Activated T-cell treated with anti-CD3 and anti-CD28 coated beads, Interleukin-2, amount 50 U/mL, for 48 hours (primary cell): ENCODE data around the gene TM4SF4.

Source experiments
- DNase-seq, 2 experiments: peaks; one replicate each; pipeline ENCODE4 v3.0.0-alpha.2; 2020

Gene TM4SF4

GRCh38 chr3:149487598-149488197 lies 13.2 kb downstream of the TM4SF4 start:
- DNase-seq, result peak; percentile 62 to 66

- no peak for DNase-seq
Observed at GRCh38 chr3:149489060-149489690, 14.7 kb downstream of the TM4SF4 start.

DNA sequence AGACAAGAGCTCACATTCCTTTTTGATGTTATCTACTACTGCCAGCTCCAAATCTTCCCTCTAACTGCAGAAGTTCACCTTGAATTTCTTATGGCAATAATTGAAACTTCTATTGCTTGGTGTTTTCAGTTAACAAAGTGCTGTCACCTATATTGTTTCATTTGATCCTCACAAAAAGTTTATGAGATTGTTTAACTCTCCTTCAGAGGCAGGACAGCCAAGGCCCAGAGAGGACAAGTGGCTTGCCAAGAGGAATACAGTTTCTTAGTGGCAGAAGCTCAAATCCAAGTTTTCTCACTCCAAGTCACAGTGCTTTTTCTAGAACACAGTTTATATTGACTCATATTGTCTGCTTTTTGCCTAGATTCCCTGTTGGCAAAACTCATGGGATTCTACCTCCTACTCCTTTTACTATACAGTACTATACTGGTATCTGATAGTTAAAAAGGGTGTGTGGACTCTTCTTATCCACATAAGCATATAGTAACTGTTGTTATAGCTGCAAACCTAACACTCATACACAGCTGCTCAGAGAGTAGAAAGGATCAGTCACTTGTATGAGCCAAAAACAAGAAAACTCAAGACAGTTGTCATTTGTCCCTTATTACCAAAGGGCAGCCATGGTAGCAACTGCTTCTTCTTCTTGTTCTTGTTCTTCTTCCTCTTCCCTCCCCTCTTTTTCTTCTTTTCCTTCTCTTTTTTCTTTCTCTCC lies 15.9 kb downstream of the TM4SF4 start:
- DNase-seq, result no peak

DNA sequence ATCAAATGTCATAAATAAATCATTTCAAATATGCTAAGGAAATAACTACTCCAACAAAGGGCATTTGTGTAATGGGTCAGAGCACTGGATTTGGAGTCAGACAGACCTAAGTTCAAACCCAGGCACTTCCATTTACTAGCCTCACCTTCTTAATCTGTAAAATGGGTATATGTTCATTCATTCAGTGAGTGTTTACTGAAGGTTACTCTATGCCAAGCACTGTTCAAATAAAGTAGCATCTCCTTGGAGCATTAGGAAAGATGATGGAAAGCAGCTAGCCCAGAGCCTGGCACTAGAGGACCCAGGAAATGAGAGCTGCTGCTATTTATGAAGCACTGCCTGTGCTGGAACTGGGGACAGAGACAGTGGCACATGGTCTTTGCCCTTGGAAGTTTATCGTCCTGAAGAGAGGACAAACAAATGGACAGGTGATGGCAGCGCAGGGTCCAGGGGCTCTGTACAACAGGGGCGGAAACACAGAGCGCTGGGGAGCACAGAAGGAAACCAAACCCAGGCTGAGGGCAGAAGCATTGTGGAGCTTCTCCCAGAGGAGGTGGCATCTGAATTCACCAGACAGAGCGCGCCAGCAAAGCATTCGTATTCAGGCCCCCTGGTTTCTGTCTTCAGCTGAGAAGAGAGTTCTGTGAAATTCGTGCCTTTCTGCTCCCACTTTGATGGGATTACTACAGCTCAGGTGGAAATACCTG lies 19.0 kb downstream of the TM4SF4 start:
- DNase-seq, result no peak

DNA sequence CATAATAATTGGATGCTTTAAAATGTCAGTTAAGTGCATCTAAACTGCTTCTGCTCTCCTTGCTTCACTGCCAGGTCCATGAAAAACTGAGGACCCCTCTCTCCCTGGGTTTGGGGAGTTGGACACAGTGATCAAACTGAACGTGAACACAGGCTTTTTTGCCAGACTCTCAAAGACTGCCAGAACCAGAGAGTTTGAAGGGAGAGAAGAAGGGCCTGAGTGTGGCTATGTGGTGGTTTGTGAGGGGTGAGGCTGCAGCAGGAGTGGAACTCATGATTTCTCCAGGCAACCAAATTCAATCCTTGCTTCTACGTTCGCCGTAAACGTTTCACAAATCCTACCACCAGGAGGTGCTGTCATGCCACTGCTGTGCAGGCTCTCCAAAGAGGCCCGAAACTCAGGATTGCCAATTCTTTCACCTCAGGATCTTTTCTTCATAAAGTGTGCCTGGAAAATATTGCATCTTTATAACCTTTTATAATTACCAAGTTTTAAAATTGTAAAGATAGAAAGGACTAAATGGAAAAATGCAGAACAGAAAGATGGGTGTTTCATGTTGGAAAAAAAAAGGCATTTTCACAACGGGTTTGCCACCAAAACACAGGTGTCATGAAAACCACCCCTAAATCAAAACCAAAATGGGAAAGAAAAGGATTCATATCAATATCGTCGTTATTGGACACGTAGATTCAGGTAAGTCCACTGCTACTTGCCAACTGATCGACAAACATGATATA lies 19.7 kb downstream of the TM4SF4 start:
- peak; percentile 61 to 63 for DNase-seq

- no peak for DNase-seq
Observed at GRCh38 chr3:149494759-149495580, 20.5 kb downstream of the TM4SF4 start.

DNA sequence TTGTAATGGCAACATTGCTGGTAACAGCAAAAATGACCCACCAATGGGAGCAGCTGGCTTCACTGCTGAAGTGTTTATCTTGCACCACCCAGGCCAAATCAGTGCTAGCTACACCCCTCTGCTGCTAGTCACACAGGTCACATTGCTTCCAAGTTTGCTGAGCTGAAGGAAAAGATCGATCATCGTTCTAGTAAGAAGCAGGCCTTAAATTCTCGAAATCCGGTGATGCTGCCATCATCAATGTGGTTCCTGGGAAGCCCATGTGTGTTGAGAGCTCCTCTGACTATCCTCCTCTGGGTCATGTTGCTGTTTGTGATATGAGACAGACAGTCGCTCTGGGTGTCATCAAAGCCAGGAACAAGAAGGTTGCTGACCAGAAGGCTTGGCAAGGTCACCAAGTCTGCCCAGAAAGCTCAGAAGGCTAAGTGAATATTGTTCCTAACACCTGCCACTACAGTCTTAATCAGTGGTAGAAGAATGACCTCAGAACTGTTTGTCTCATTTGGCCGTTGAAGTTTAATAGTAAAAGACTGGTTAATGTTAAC lies 21.2 kb downstream of the TM4SF4 start:
- DNase-seq, result no peak

DNA sequence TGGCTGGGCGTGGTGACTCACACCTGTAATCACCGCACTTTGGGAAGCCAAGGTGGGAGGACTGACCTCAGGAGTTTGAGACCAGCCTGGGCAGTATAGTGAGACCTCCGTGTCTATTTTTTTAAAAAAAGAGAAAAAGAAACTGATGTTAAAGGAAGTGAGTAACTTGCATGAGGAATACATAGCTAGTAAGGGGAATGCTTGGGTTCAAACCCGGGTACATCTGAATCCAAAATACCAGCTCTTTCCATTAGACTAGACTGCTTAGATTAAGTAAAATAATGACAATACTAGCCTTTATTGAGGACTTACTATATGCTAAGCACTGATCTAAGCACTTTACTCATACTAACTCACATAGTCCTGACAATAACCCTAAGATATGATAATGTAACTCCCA lies 22.4 kb downstream of the TM4SF4 start:
- DNase-seq, result no peak

DNA sequence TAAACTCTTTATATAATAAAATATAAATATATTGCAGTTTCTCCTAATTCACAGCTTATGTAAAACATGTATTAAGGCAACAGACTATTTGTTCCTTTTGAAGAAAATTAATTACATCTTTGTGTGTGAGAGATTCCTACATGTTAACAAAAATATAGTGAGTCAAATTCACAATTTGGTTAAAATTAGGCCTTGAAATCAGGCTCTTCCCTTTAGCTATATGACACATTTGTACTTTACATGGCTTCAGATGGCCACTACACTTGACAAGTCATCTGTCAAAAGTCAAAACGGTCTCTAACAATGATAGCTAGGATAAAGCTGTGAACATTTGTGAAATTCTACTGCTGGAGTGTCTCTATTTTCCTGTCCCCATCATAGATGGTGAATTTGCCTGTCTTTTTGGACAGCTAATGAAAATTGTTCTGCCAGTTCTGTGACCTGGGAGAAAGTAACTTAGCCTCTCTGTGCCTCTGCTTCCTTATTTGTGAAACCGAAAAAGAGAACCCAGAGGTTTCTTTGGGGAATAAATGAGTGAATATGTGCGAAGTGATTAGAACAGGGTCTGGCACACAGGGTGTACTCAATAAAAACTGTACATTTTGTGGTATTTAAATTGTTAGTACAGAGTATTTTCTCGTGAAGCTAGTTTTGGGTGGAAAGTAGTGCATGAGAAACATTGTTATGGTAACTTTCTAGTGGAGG lies 23.6 kb downstream of the TM4SF4 start:
- no peak for DNase-seq

GRCh38 chr3:149501524-149501923 lies 27.0 kb downstream of the TM4SF4 start:
- DNase-seq, result no peak

DNA sequence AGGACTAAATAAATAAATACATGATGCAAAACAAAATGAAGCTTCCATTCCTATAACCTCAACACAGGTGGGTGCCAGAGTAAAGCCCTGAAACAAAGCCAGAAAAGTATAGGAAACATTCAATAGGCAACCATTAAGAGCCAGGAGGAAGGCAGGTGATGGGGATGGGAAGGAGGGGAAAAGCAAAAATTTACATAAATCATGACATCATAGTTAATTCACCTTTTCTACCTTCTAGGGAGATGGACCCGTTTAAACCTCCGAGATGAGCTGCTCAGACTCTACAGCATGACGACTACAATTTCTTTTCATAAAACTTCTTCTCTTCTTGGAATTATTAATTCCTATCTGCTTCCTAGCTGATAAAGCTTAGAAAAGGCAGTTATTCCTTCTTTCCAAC lies 27.9 kb downstream of the TM4SF4 start:
- DNase-seq, result no peak

DNA sequence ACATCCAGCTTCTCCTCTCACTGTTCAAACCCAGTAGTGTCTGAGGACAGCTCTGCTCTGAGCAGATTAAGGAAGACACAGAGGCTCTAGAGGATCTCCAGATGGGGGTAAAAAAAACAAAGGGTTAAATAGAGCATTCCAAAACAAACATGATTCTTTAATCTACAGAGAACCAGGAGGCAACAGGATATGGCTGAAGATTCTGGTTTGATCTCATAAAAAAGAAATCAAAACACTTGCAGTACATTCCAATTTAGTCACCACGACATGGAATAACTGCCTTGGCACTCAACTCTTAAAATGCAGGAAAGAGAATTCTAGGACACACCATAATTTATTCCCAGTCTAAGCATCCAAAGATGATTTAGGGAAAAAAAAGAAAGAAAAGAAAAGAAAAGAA lies 32.0 kb downstream of the TM4SF4 start:
- no peak for DNase-seq

DNA sequence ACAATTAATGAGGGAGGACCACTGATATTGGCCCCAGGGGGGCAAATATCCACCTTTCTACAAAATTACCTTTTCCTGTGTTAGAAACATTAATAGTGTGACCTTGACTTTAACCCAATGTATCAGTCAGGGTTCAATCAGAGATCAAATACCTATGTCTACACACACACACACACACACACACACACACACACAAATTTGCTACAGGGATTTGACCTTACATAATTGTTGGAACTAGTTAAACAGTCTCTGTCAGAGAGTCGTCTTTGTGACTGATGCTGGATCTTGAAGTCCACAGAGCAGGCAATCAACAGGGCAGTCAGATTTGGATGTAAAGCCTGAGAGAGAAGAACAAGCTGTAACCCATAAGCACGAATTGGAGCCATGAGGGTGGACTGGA lies 32.5 kb downstream of the TM4SF4 start:
- no peak for DNase-seq

DNA sequence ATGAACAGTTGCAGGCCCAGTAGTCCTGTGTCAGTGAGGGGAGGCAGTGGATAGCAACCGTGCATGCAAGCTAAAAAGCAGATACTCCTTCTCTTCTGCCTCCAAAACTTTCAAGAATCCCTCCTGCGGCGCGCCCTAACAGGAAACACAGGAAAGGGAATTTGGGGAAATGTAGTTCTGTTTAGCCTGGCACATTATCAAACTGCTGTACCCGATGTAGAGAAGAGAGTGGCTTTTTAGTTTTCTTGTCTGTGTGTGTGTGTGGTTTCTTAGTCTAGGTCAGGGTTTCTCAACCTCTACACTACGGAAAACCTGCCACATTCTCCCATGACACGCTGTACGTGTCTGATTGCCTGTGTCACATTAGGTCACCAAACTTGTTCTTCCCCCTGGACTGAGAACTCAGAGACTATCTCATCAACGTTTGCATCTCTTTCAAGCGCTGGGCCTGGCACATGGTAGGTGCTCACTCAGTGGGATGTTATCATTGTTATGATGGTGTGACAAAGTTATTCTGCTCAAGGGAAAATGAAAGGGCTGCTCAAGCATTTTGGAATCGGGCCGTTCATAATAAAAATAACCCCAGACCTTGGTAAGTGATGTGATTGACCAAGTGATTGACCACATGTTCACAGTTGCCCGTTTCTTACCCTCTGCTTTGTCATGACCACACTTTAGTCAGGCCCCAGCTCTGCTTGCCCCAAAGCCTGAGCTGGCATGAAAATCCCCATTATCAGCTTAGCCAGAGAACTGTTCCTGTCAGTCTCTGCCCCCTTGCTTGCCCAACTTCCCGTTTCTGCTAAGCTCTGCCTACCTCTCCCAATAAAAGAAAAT lies 33.2 kb downstream of the TM4SF4 start:
- peak; percentile 30 to 33 for DNase-seq

DNA sequence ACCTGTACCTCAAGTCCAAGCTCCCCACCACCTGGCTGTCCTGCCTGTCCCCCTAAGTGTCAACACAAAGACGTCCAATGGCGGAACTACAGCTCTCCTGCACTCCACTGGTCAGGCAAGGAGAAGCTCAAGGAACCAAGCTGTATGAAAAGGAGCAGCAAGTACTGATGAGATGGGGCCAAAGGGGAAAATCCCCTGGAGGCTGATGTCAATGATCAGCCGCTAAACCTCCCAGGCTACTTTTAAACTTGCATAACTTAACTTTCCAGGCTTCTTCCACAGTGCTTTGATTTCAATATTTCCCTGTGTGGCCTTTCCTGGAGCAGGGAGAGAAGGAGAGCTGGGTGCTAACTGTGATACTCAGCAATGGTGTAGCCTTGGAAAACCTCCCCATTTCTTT lies 35.0 kb downstream of the TM4SF4 start:
- no peak for DNase-seq

- DNase-seq, result no peak
Observed at GRCh38 chr3:149510480-149510879, 36.0 kb downstream of the TM4SF4 start.

GRCh38 chr3:149511040-149511626 lies 36.6 kb downstream of the TM4SF4 start:
- DNase-seq, result no peak

- DNase-seq, result peak; percentile 43 to 47
Observed at GRCh38 chr3:149512073-149512782, 37.7 kb downstream of the TM4SF4 start.

- DNase-seq, result no peak
Observed at GRCh38 chr3:149514471-149514870, 40.0 kb downstream of the TM4SF4 start.
